SW 1271 (cell line): ENCODE data around the gene TECTA.

Experiments used
- DNase-seq, 2 experiments: peaks; one replicate each; lab custom pipeline; 2025; lab: John Stamatoyannopoulos, UW

TECTA gene

GRCh38 chr11:121100943-121101342, at the start of gene TECTA:
TECTA (plus strand) TSS chr11:121101243; CDS start chr11:121102666, 1,423 bp downstream.
- no peak for DNase-seq

- DNase-seq, result no peak
Measured at GRCh38 chr11:121053244-121053643, 47.8 kb upstream of the TECTA start.

GRCh38 chr11:121054266-121054665, 46.8 kb upstream of the TECTA start:
- no peak for DNase-seq

GRCh38 chr11:121055076-121055475, 46.0 kb upstream of the TECTA start:
- no peak for DNase-seq

- no peak for DNase-seq
Measured at GRCh38 chr11:121057922-121058321, 43.1 kb upstream of the TECTA start.

- no peak for DNase-seq
Measured at GRCh38 chr11:121058941-121059340, 42.1 kb upstream of the TECTA start.

GRCh38 chr11:121059605-121060004, 41.4 kb upstream of the TECTA start:
- DNase-seq, result no peak

- DNase-seq, result no peak
Measured at GRCh38 chr11:121063728-121064127, 37.3 kb upstream of the TECTA start.

- no peak for DNase-seq
Measured at GRCh38 chr11:121066623-121067022, 34.4 kb upstream of the TECTA start.

GRCh38 chr11:121067026-121067425, 34.0 kb upstream of the TECTA start:
- DNase-seq, result no peak

GRCh38 chr11:121067453-121067852, 33.6 kb upstream of the TECTA start:
- DNase-seq, result no peak

- no peak for DNase-seq
Measured at GRCh38 chr11:121067962-121068647, 32.9 kb upstream of the TECTA start.

GRCh38 chr11:121068787-121069186, 32.3 kb upstream of the TECTA start:
- no peak for DNase-seq

- DNase-seq, result no peak
Measured at GRCh38 chr11:121070951-121071845, 29.8 kb upstream of the TECTA start.

- DNase-seq, result no peak
Measured at GRCh38 chr11:121071846-121072450, 29.1 kb upstream of the TECTA start.

- DNase-seq, result no peak
Measured at GRCh38 chr11:121081321-121081720, 19.7 kb upstream of the TECTA start.

- DNase-seq, result no peak
Measured at GRCh38 chr11:121082219-121082618, 18.8 kb upstream of the TECTA start.

- DNase-seq, result no peak
Measured at GRCh38 chr11:121082670-121083069, 18.4 kb upstream of the TECTA start.

- no peak for DNase-seq
Measured at GRCh38 chr11:121086866-121087265, 14.2 kb upstream of the TECTA start.

GRCh38 chr11:121089566-121089965, 11.5 kb upstream of the TECTA start:
- no peak for DNase-seq

GRCh38 chr11:121090145-121090721, 10.8 kb upstream of the TECTA start:
- no peak for DNase-seq

- no peak for DNase-seq
Measured at GRCh38 chr11:121091492-121092152, 9.4 kb upstream of the TECTA start.
